Endometrial microvascular endothelial cells (primary cell): ENCODE measurements around the gene TSC22D3. TPM values are rescaled to one million over a fixed set of nuclear protein-coding genes. Genes with fewer than 3 reads are reported as not detected.
"Not testable (repeated sequence)": the region's sequence is repeated elsewhere in the genome, so short reads cannot be mapped to it uniquely, and the experiment has no call there.

ENCODE experiments used
- in situ Hi-C: cut with HindIII; loops from 2 replicates; pipeline ENCODE4 v1.10.0; 2017; ENCODE audit warnings: low sequenced_read_pairs, low pct_unique_long_range_greater_than_20kb; ENCODE audit errors: inconsistent ontology term
- total RNA-seq: library from RNA; depleted of rRNA; stranded (reverse); fragments of >200 nt; gene quantifications from one replicate; pipeline ENCODE4 v1.2.3, GENCODE V29; 2015; ENCODE audit errors: inconsistent ontology term

TSC22D3 gene
- total RNA-seq, 1 donor from 2014 or later = 24.6 TPM

- in situ Hi-C loops = no loop called here
Observed at GRCh38 chrX:107699616-107700015, 76.0 kb downstream of the TSC22D3 start.

- in situ Hi-C loops = no loop called here
Observed at GRCh38 chrX:107691024-107691448, 84.6 kb downstream of the TSC22D3 start.

GRCh38 chrX:107687445-107687844 lies 88.1 kb downstream of the TSC22D3 start:
- in situ Hi-C loops = no loop called here

- in situ Hi-C loops = no loop called here
Observed at GRCh38 chrX:107686792-107687191, 88.8 kb downstream of the TSC22D3 start.

GRCh38 chrX:107686026-107686425 lies 89.6 kb downstream of the TSC22D3 start:
- in situ Hi-C loops = no loop called here

- in situ Hi-C loops = not testable (repeated sequence)
Observed at GRCh38 chrX:107685586-107685985, 90.0 kb downstream of the TSC22D3 start.

GRCh38 chrX:107684956-107685385 lies 90.6 kb downstream of the TSC22D3 start:
- in situ Hi-C loops = no loop called here

- in situ Hi-C loops = no loop called here
Observed at GRCh38 chrX:107683931-107684330, 91.7 kb downstream of the TSC22D3 start.

- in situ Hi-C loops = no loop called here
Observed at GRCh38 chrX:107683124-107683895, 92.3 kb downstream of the TSC22D3 start.

- in situ Hi-C loops = no loop called here
Observed at GRCh38 chrX:107682256-107682655, 93.3 kb downstream of the TSC22D3 start.

GRCh38 chrX:107678957-107679740 lies 96.4 kb downstream of the TSC22D3 start:
- in situ Hi-C loops = no loop called here

- in situ Hi-C loops = no loop called here
Observed at GRCh38 chrX:107677909-107678308, 97.7 kb downstream of the TSC22D3 start.

GRCh38 chrX:107677501-107677901 lies 98.1 kb downstream of the TSC22D3 start:
- in situ Hi-C loops = no loop called here

- in situ Hi-C loops = no loop called here
Observed at GRCh38 chrX:107676559-107677378, 98.8 kb downstream of the TSC22D3 start.

- in situ Hi-C loops = no loop called here
Observed at GRCh38 chrX:107675823-107676555, 99.6 kb downstream of the TSC22D3 start.

- in situ Hi-C loops = no loop called here
Observed at GRCh38 chrX:107675365-107675654, 100.3 kb downstream of the TSC22D3 start.

GRCh38 chrX:107674480-107675364 lies 100.9 kb downstream of the TSC22D3 start:
- in situ Hi-C loops = no loop called here

- in situ Hi-C loops = no loop called here
Observed at GRCh38 chrX:107673933-107674479, 101.6 kb downstream of the TSC22D3 start.
